K562 (cell line): ENCODE measurements around the gene SYNE2. TPM values are rescaled to one million over a fixed set of nuclear protein-coding genes. Genes with fewer than 3 reads are reported as not detected.

ENCODE experiments used
- ATAC-seq: fragments of 200-7000 bp; cut with Tn5 transposase; 3 replicates; pipeline ENCODE4 v1.9.1; 2020; ENCODE audit warnings: moderate library complexity
- BruUV-seq: library from RNA; stranded (reverse); fragments of 400-500 nt; replicated peaks from 2 replicates; lab custom pipeline; 2021; lab: Mats Ljungman, UMichigan
- CTCF ChIA-PET: fragments of 300-600 bp; formaldehyde crosslinking; extraction: SDS; loops from one replicate; lab custom pipeline; 2021; ENCODE audit warnings: low intra/inter-chr PET ratio; lab: Yijun Ruan, JAX
- POLR2A ChIA-PET: fragments of 300-600, 350-650 bp; sonication (Branson Sonifier 250); formaldehyde crosslinking; extraction: SDS; loops from one replicate; lab custom pipeline; 2021; ENCODE audit warnings: antibody characterized with exemption, inconsistent platforms; lab: Yijun Ruan, JAX
- DNase-seq, 4 experiments: peaks; one replicate each; pipeline versions ENCODE4 v3.0.0 to v3.0.0-alpha.2; 2011 to 2018; ENCODE audit warnings: low spot score in 3 of 4, mixed read lengths in 3 of 4; ENCODE audit errors: extremely low read depth in 1 of 4
- FAIRE-seq: peaks from 2 replicates; lab custom pipeline; 2011; peaks lifted over from hg19 to GRCh38; lab: Jason Lieb, UNC
- H2AFZ ChIP-seq: 2 replicates; pipeline ENCODE4 v1.6.0; 2011; ENCODE audit warnings: low read depth, low read length, control low read depth, inconsistent platforms
- H3K27ac ChIP-seq: fragments of 200-600 bp; 3 replicates; pipeline ENCODE4 v1.8.0; 2011; ENCODE audit warnings: low read depth, mild to moderate bottlenecking, control low read depth, inconsistent platforms, low read length, moderate library complexity, mixed read lengths; ENCODE audit errors: extremely low read depth
- H3K27me3 ChIP-seq, 2 experiments: fragments of 300-600 bp in 1 of 2; 2 replicates in 1 of 2; 3 replicates in 1 of 2; pipeline versions ENCODE4 v1.6.0 to v1.8.0; 2011; ENCODE audit warnings: inconsistent platforms in 2 of 2, low read length in 2 of 2, mild to moderate bottlenecking in 1 of 2, mixed read lengths in 1 of 2, moderate library complexity in 1 of 2; ENCODE audit not compliant: control insufficient read depth in 2 of 2, insufficient read depth in 2 of 2
- H3K36me3 ChIP-seq: fragments of 300-600 bp; 3 replicates; pipeline ENCODE4 v1.8.0; 2011; ENCODE audit warnings: mild to moderate bottlenecking, low read length, inconsistent platforms; ENCODE audit not compliant: control insufficient read depth, insufficient read depth
- H3K4me1 ChIP-seq, 2 experiments: fragments of 200-600 bp in 1 of 2; replicated peaks in 1 of 2; 2 replicates in 1 of 2; 3 replicates in 1 of 2; pipeline versions ENCODE4 v1.5.1 to v1.8.0; 2011; ENCODE audit warnings: inconsistent platforms in 2 of 2, low read length in 2 of 2, mild to moderate bottlenecking in 1 of 2, mixed read lengths in 1 of 2, moderate library complexity in 1 of 2; ENCODE audit not compliant: control insufficient read depth in 2 of 2, insufficient read depth in 2 of 2
- H3K4me2 ChIP-seq: 2 replicates; pipeline ENCODE4 v1.6.1; 2011; ENCODE audit warnings: low read length, control low read depth, inconsistent platforms, mixed read lengths; ENCODE audit not compliant: insufficient read depth
- H3K4me3 ChIP-seq: fragments of 200-600 bp; sonication (generic), shearing (Covaris generic); 2 replicates; pipeline ENCODE4 v1.5.1; 2016; ENCODE audit warnings: control low read depth, inconsistent platforms
- H3K79me2 ChIP-seq: fragments of 200-600 bp; 3 replicates; pipeline ENCODE4 v1.8.0; 2011; ENCODE audit warnings: low read length, inconsistent platforms; ENCODE audit not compliant: control insufficient read depth, insufficient read depth
- H3K9ac ChIP-seq, 2 experiments: 2 replicates each; pipeline versions ENCODE4 v1.6.0 to v1.6.1; 2011; ENCODE audit warnings: low read depth in 2 of 2, low read length in 2 of 2, control low read depth in 1 of 2, inconsistent platforms in 1 of 2, mild to moderate bottlenecking in 1 of 2, mixed read lengths in 1 of 2; ENCODE audit not compliant: insufficient read depth in 1 of 2
- H3K9me1 ChIP-seq: one replicate; pipeline ENCODE4 v1.6.0; 2011; ENCODE audit warnings: inconsistent platforms, mild to moderate bottlenecking, low read length, moderate library complexity; ENCODE audit not compliant: control insufficient read depth, insufficient read depth
- H3K9me3 ChIP-seq: replicated peaks from 2 replicates; pipeline ENCODE4 v1.5.1; 2011; ENCODE audit warnings: low read depth, low read length, inconsistent platforms; ENCODE audit not compliant: control insufficient read depth, insufficient read depth
- H4K20me1 ChIP-seq: replicated peaks from 2 replicates; pipeline ENCODE4 v1.6.1; 2011; ENCODE audit warnings: low read length, inconsistent platforms, mixed read lengths; ENCODE audit not compliant: control insufficient read depth, insufficient read depth
- ARID4B ChIP-seq: sonication (generic); formaldehyde crosslinking; IDR thresholded peaks from 2 replicates; pipeline ENCODE4 v1.8.0; 2022; ENCODE audit warnings: mild to moderate bottlenecking, missing genetic modification reagents
- CGGBP1 ChIP-seq: fragments of 250-450 bp; sonication (Bioruptor Pico); IDR thresholded peaks from 2 replicates; pipeline ENCODE4 v1.9.0; 2021; ENCODE audit warnings: mild to moderate bottlenecking
- CREBBP ChIP-seq: IDR thresholded peaks from one replicate; pipeline ENCODE4 v1.6.1; 2012; ENCODE audit warnings: low read depth, mild to moderate bottlenecking, control low read depth, inconsistent platforms, low read length
- JUND ChIP-seq, 2 experiments: IDR thresholded peaks; 2 replicates in 1 of 2; 3 replicates in 1 of 2; pipeline ENCODE4 v1.6.1; 2011; ENCODE audit warnings: borderline replicate concordance in 2 of 2, low read depth in 2 of 2, low read length in 2 of 2, improper control_type of control experiment in 1 of 2, missing biosample characterization in 1 of 2, missing genetic modification characterization in 1 of 2, missing genetic modification reagents in 1 of 2
- KLF16 ChIP-seq: IDR thresholded peaks from 2 replicates; pipeline ENCODE4 v1.6.1; 2016; ENCODE audit warnings: antibody characterized with exemption
- NFE2L1 ChIP-seq: fragments of 450-650 bp; IDR thresholded peaks from 2 replicates; pipeline ENCODE4 v1.6.1; 2016; ENCODE audit warnings: missing genetic modification characterization, low read depth, mild to moderate bottlenecking, missing compliant biosample characterization, moderate library complexity, borderline replicate concordance
- NFRKB ChIP-seq: fragments of 450-650 bp; IDR thresholded peaks from 2 replicates; pipeline ENCODE4 v1.6.1; 2016; ENCODE audit warnings: low read depth
- TAF15 ChIP-seq: fragments of 200-400 bp; formaldehyde crosslinking; IDR thresholded peaks from 2 replicates; pipeline ENCODE4 v1.6.1; 2017; ENCODE audit warnings: mild to moderate bottlenecking, low read depth, low read length, moderate library complexity
- TCFL5 ChIP-seq: fragments of 250-450 bp; sonication (Bioruptor Pico); conservative IDR thresholded peaks from 2 replicates; pipeline ENCODE4 v1.6.1; 2021; ENCODE audit warnings: mild to moderate bottlenecking, moderate library complexity, matching md5 sums
- USF1 ChIP-seq: sonication (generic); formaldehyde crosslinking; IDR thresholded peaks from 2 replicates; pipeline ENCODE4 v1.9.0; 2022; ENCODE audit warnings: mild to moderate bottlenecking, missing genetic modification reagents
- ZEB2 ChIP-seq: fragments of 450-650 bp; IDR thresholded peaks from 2 replicates; pipeline ENCODE4 v1.6.1; 2016
- ZNF518B ChIP-seq: fragments of 250-450 bp; sonication (Bioruptor Pico); IDR thresholded peaks from 2 replicates; pipeline ENCODE4 v1.5.0; 2021; ENCODE audit warnings: mild to moderate bottlenecking, moderate library complexity
- ZNF75A ChIP-seq: fragments of 450-650 bp; formaldehyde crosslinking; IDR thresholded peaks from 2 replicates; pipeline ENCODE4 v1.4.0; 2020; ENCODE audit warnings: mild to moderate bottlenecking
- WGBS: fragments of 100-300 bp; shearing (Covaris generic); methylation state at CpG from one replicate; pipeline ENCODE4 v1.1.6; 2016; ENCODE audit warnings: low coverage, mixed read lengths; ENCODE audit not compliant: insufficient coverage; ENCODE audit errors: missing lambda C conversion rate; 5-methylcytosine and 5-hydroxymethylcytosine counted together
- in situ Hi-C: fragments of 300-500 bp; cut with MboI; formaldehyde crosslinking; loops from 4 replicates; pipeline ENCODE4 v1.15.0; 2018; ENCODE audit warnings: inconsistent platforms, mixed read lengths
- intact Hi-C: fragments of 100-400 bp; cut with micrococcal nuclease; formaldehyde crosslinking; loops from 2 replicates; pipeline ENCODE4 v1.14.2; 2022
- polyA plus RNA-seq, 8 experiments: library from polyadenylated mRNA; depleted of rRNA in 4 of 8; stranded (reverse) in 5 of 8; unstranded in 3 of 8; fragments of >200 nt; fragmentation: Nextera tagmentation in 2 of 8; fragmentation: Illumina TruSeq in 1 of 8; extraction: Ambion mirVana in 2 of 8; extraction: Trizol in 1 of 8; gene quantifications; 2 replicates each; pipeline versions ENCODE4 v1.2.1 to v1.2.3, GENCODE V29; 2011 to 2014; ENCODE audit warnings: inconsistent platforms in 1 of 8, missing spikeins in 1 of 8
- total RNA-seq, 7 experiments: library from RNA; depleted of rRNA in 6 of 7; stranded (reverse); fragments of >200 nt in 6 of 7; fragmentation: Illumina TruSeq in 2 of 7; extraction: Trizol in 2 of 7; gene quantifications; 2 replicates each; pipeline versions ENCODE4 v1.2.1 to v1.2.3, GENCODE V29; 2011 to 2021; ENCODE audit warnings: low replicate concordance in 1 of 7

The SYNE2 gene
- total and polyA plus RNA-seq, 9 of the 15 experiments (the other 6 are each of a cell fraction or from before 2014, with no cell fraction given): 0.06 to 0.53 (median 0.11) TPM

DNA sequence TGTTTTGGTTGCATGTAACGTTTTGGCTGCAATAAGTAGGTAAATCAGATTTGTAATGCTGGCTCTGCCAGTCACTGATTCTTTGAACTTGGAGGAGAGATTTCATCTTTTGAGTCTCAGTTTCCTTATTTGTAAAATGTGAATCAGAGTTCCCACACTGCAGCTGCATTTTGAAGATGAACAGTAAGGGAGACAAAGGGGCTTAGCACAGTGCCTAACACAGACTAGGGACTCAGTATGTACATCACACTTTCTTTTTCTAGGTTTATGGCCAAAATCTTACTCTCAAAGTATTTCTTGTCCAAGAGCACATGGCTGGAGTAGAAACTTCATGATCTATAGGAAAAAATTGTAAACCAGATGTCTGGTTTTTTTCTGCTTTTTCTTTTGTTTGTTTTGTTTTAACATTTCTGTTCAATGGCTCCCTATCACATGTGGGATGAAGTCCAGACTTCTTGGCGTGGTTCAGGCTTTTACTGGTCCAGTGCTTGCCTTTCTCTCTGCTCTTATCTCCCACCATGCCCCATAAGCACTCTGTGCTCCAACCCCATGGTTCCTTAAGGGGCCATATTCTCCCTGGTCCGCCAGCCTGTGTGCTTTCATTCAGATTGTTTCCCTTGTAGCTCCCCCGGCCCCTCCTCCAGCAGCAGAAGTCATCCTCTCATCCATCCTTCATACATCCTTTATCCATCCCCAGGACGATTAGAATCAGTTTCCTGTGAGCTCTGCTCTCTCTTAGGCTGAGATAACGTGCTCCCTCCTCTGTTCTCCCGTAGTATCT is 58.0 kb downstream of the SYNE2 start:
- Histone ChIP-seq H3K9me3 (no peaks in the 10 kb centered on the region), H3K27ac (no peak overlapping the region), H3K79me2 (no peaks in the 10 kb centered on the region), H2AFZ (no peak overlapping the region), H3K9ac (no peak overlapping the region), H3K27me3 (no peaks in the 10 kb centered on the region), H3K36me3 (no peaks in the 10 kb centered on the region), H3K4me1 (no peaks in the 10 kb centered on the region), H3K9me1 (no peaks in the 10 kb centered on the region), H4K20me1 (no peaks in the 10 kb centered on the region), H3K4me2 (no peak overlapping the region), H3K4me3 (no peak overlapping the region)
- FAIRE-seq (no peak), ATAC-seq (no peak), DNase-seq (no peak)
- intact Hi-C loops: no loop called here
- ChIA-PET CTCF (no interaction called here), POLR2A (no interaction called here)
- WGBS: 0% methylated on average over 6 of the region's 7 CpGs
- no TSS peak for BruUV-seq
- in situ Hi-C loops: no loop called here
- no peak for TF ChIP-seq ARID4B (CRISPR knock-in tag)
- no peak for TF ChIP-seq TAF15
- TF ChIP-seq NFRKB: no peak
- TF ChIP-seq TCFL5 (CRISPR knock-in tag): no peak
- TF ChIP-seq KLF16: no peak
- TF ChIP-seq JUND (IDR thresholded peaks at IDR 0.05; ENCODE audit: borderline replicate concordance, low read depth, low read length): no peak
- no peak for TF ChIP-seq JUND (tag; IDR thresholded peaks at IDR 0.05; ENCODE audit: borderline replicate concordance, low read depth, low read length)
- TF ChIP-seq ZNF518B (CRISPR knock-in tag): no peak
- TF ChIP-seq CREBBP: no peak
- TF ChIP-seq USF1: no peak
- TF ChIP-seq CGGBP1 (CRISPR knock-in tag): no peak
- no peak for TF ChIP-seq ZEB2
- no peak for TF ChIP-seq ZNF75A (CRISPR knock-in tag)
- no peak for TF ChIP-seq NFE2L1 (tag)
